Left lung (tissue), 10 donors: Measurements from ENCODE around the gene EXOC4. TPM values are rescaled to one million over a fixed set of nuclear protein-coding genes. Genes with fewer than 3 reads are reported as not detected.

Source experiments
- ATAC-seq: fragments of 200-7000 bp; cut with Tn5 transposase; one replicate; pipeline ENCODE4 v1.9.1; 2020; ENCODE audit warnings: moderate library complexity
- DNase-seq, 4 donors: peaks; one replicate each; pipeline ENCODE4 v3.0.0-alpha.2; 2013 to 2020
- H3K27ac ChIP-seq, 2 donors: fragments of 200-600 bp; sonication (generic) in 1 of 2; one replicate each; pipeline versions ENCODE4 v1.5.0 to v1.8.0; 2020 to 2021
- H3K27me3 ChIP-seq, 2 donors: fragments of 200-600 bp; sonication (generic) in 1 of 2; one replicate each; pipeline versions ENCODE4 v1.5.0 to v1.8.0; 2020 to 2021
- H3K36me3 ChIP-seq, 2 donors: fragments of 200-600 bp; sonication (generic) in 1 of 2; one replicate each; pipeline versions ENCODE4 v1.5.0 to v1.8.0; 2020 to 2021
- H3K4me1 ChIP-seq, 2 donors: fragments of 200-600 bp; one replicate each; pipeline ENCODE4 v1.8.0; 2021
- H3K4me3 ChIP-seq, 2 donors: fragments of 200-600 bp; sonication (generic) in 1 of 2; one replicate each; pipeline versions ENCODE4 v1.5.0 to v1.8.0; 2020 to 2021; ENCODE audit warnings: mild to moderate bottlenecking in 1 of 2
- H3K9me3 ChIP-seq, 2 donors: fragments of 200-600 bp; sonication (generic) in 1 of 2; one replicate each; pipeline versions ENCODE4 v1.5.0 to v1.8.0; 2020 to 2021
- intact Hi-C, 2 donors: fragments of 100-400 bp; cut with DNase I; formaldehyde crosslinking; loops; one replicate each; pipeline versions ENCODE4 v1.11.2 to v1.14.2; 2022
- polyA plus RNA-seq, 6 donors: library from polyadenylated mRNA; unstranded; fragments of 120-200 nt; gene quantifications; one replicate each; pipeline ENCODE4 v1.2.1, GENCODE V29; 2013; ENCODE audit not compliant: insufficient read length in 6 of 6
- total RNA-seq, 2 donors: library from RNA; stranded (reverse); fragmentation: NEBNext Ultra II Directional; extraction: Animal tissue kit (Norgen Biotek cat#: 25700); gene quantifications; one replicate each; pipeline ENCODE4 v1.2.1, GENCODE V29; 2021
- TF ChIP-seq, protein P1 (sequence below), 2 donors: fragments of 200-600 bp; sonication (generic) in 1 of 2; IDR thresholded peaks; one replicate each; pipeline versions ENCODE4 v1.5.0 to v1.8.0; 2021; ENCODE audit warnings: antibody characterized with exemption in 2 of 2
- donor health status: DM: no; HTN: yes; CAD: no.
- donor health status: DM: no; HTN: no; CAD: no.

The EXOC4 gene
- total and polyA plus RNA-seq, 8 donors = 52.5 to 79.4 (median 65.9) TPM

DNA sequence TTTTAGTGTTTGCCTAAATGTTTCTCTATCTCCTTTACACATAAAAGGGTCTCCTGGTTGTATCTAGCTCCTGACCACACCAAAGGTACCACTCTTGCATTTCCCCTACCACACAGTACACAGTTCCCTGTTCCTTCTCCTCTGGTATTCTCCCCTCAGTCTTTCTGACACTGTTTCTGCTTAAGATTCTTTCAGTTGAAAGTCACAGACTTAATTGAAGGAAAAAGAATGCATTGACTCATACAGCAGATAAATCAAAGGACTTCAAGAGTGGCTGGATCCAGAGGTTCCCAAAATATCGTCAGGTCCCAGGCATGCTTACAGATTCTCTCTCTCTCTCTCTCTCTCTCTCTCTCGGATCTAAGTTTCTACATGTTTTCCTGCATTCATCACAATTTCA lies 688.6 kb downstream of the EXOC4 start:
- H3K36me3 ChIP-seq = peaks cover 0 to 10% of the 10 kb centered on the region in 2 donors
- H3K4me3 ChIP-seq = no peak overlapping the region
- no peak overlapping the region for H3K27ac ChIP-seq
- H3K9me3 ChIP-seq = no peaks in the 10 kb centered on the region
- ATAC-seq (no peak), DNase-seq (no peak)
- no peaks in the 10 kb centered on the region for H3K4me1 ChIP-seq
- H3K27me3 ChIP-seq = no peaks in the 10 kb centered on the region
- intact Hi-C loops = no loop called here
- TF ChIP-seq, protein P1, sequence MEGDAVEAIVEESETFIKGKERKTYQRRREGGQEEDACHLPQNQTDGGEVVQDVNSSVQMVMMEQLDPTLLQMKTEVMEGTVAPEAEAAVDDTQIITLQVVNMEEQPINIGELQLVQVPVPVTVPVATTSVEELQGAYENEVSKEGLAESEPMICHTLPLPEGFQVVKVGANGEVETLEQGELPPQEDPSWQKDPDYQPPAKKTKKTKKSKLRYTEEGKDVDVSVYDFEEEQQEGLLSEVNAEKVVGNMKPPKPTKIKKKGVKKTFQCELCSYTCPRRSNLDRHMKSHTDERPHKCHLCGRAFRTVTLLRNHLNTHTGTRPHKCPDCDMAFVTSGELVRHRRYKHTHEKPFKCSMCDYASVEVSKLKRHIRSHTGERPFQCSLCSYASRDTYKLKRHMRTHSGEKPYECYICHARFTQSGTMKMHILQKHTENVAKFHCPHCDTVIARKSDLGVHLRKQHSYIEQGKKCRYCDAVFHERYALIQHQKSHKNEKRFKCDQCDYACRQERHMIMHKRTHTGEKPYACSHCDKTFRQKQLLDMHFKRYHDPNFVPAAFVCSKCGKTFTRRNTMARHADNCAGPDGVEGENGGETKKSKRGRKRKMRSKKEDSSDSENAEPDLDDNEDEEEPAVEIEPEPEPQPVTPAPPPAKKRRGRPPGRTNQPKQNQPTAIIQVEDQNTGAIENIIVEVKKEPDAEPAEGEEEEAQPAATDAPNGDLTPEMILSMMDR (IDR thresholded peaks at IDR 0.05) = no peak

DNA sequence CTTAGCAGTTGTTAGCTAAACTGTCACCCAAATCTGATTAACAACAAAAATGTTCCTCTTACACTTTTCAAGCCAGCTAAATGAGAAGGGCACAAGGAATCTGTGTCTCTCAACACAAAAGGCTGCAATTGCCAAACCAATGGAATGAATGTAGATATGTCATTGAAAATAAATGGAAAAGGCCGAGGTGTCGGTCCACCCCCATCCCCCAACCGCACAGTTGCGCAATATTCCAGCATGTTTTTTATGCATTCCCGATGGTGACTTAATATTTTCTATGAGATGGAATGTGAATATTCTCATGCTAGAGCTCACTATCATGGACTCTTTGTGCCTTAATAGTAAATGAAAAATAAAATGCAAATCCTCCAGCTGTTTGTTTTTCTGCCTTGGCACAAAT lies 692.6 kb downstream of the EXOC4 start:
- no peak overlapping the region for H3K4me3 ChIP-seq
- H3K4me1 ChIP-seq = no peaks in the 10 kb centered on the region
- H3K36me3 ChIP-seq = no peaks in the 10 kb centered on the region
- TF ChIP-seq, protein P1 (IDR thresholded peaks at IDR 0.05) = no peak
- H3K27me3 ChIP-seq = no peaks in the 10 kb centered on the region
- H3K27ac ChIP-seq = no peak overlapping the region
- ATAC-seq = no peak
- DNase-seq = no peak
- no peaks in the 10 kb centered on the region for H3K9me3 ChIP-seq
- intact Hi-C loops = no loop called here

DNA sequence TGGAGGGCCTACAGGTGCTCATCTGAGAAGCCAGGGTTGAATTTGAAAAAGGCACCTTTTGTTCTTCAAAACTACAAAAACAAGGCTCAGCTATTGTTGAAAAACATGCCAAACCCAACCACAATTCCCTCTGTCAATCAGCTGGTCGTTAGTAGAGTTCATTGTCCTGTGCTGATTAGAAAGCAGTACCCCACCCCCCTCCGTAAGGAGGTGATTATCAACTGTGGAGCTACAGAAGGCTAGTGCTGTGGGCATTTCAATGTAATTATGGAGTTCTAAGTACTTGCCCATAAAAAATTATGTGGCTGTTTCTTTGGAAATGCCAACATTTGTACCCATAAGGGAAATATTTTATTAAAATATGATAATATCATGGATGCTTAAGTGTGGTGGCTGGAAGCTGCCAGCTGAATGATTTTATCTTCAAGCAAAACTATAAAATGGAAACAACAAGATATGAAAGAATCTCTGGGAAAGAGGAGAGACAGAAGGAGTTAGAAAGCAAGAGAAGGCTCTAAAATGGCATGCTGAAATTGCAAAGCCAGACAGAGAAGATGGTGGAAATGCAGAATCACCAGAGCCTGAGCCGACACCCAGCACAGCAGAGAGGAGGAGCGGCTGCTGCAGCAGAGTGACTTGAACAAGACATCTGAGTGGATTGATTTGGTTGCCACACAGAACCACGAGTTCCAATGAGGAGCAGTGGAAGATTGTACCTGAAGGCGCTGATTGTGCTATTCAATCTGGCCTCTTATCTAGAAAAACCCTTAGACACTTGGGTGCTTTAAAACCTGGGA lies 694.8 kb downstream of the EXOC4 start:
- intact Hi-C loops = no loop called here
- TF ChIP-seq, protein P1 (IDR thresholded peaks at IDR 0.05) = no peak

DNA sequence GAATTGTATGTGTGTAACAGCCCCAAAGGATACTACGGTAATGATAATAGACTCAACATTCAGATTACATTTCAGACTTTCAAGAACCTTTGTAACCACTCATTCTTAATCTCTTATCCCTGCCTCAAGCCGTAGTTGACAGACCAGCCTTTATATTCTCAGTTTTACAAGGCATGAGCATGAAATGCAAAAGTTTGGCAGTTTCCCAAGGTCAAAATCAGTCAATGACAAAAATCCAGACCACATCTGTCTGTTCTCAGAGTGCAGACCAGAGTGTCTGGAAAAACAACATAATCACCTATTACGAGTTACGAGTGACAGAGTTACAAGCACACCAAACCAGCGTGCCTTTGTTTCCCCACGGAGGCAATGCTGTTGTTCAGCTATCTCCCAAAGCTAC lies 695.7 kb downstream of the EXOC4 start:
- DNase-seq (no peak), ATAC-seq (no peak)
- H3K9me3 ChIP-seq = no peaks in the 10 kb centered on the region
- TF ChIP-seq, protein P1 (IDR thresholded peaks at IDR 0.05) = no peak
- no peaks in the 10 kb centered on the region for H3K27me3 ChIP-seq
- no peaks in the 10 kb centered on the region for H3K4me1 ChIP-seq
- H3K27ac ChIP-seq = no peak overlapping the region
- intact Hi-C loops = no loop called here
- H3K36me3 ChIP-seq = peaks cover 0 to 5% of the 10 kb centered on the region in 2 donors
- H3K4me3 ChIP-seq = no peak overlapping the region

More for the DNA sequence above, 694.8 kb downstream of the EXOC4 start:
- H3K27ac ChIP-seq = no peak overlapping the region
- H3K4me1 ChIP-seq = no peaks in the 10 kb centered on the region
- ATAC-seq = no peak
- no peaks in the 10 kb centered on the region for H3K9me3 ChIP-seq
- H3K27me3 ChIP-seq = no peaks in the 10 kb centered on the region
- H3K36me3 ChIP-seq = peaks cover 0 to 5% of the 10 kb centered on the region in 2 donors
- H3K4me3 ChIP-seq = no peak overlapping the region
- DNase-seq = no peak

DNA sequence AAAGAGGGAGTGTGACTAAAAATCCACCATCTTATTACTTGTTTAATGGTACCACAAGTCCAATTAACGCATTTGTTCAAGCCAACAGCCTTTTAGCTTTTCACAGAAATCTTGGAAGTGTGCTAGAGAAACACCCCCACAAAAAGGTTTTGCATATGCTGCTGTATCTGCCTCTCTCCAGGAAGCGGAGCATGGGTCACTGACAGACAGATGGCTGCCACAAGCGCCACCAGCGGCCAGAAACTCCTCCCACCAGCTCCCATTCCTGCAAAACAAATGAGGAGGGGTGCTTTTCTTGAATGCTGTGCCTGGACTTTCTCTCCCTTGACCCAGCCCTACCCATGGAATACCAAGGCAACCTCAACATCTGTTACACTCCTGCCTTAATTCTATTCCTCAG lies 698.0 kb downstream of the EXOC4 start:
- no peaks in the 10 kb centered on the region for H3K27me3 ChIP-seq
- ATAC-seq (no peak), DNase-seq (peak in 1 of 4 donors; percentile 30)
- H3K36me3 ChIP-seq = peaks cover 0 to 5% of the 10 kb centered on the region in 2 donors
- intact Hi-C loops = no loop called here
- no peaks in the 10 kb centered on the region for H3K4me1 ChIP-seq
- no peak overlapping the region for H3K27ac ChIP-seq
- no peaks in the 10 kb centered on the region for H3K9me3 ChIP-seq
- TF ChIP-seq, protein P1 (IDR thresholded peaks at IDR 0.05) = no peak
- no peak overlapping the region for H3K4me3 ChIP-seq
